Right lobe of liver (tissue), 4 donors: ENCODE data around the gene MYRFL.

Experiments
- POLR2A ChIP-seq: fragments of 450-650 bp; IDR thresholded peaks from one replicate; pipeline ENCODE4 v1.6.1; 2017; ENCODE audit warnings: antibody characterized with exemption, mild to moderate bottlenecking
- TF ChIP-seq, protein P1 (sequence below), 4 donors: fragments of 200-600 bp in 3 of 4; fragments of 450-650 bp in 1 of 4; IDR thresholded peaks; one replicate each; pipeline versions ENCODE4 v1.5.1 to v1.8.0; 2016 to 2022; ENCODE audit warnings: antibody characterized with exemption in 4 of 4, mild to moderate bottlenecking in 2 of 4
- donor health status: DM: no; HTN: no; CAD: no.
- donor health status: DM: no; HTN: no; CAD: no.
- donor health status: DM: no; HTN: yes; CAD: no.

DNA sequence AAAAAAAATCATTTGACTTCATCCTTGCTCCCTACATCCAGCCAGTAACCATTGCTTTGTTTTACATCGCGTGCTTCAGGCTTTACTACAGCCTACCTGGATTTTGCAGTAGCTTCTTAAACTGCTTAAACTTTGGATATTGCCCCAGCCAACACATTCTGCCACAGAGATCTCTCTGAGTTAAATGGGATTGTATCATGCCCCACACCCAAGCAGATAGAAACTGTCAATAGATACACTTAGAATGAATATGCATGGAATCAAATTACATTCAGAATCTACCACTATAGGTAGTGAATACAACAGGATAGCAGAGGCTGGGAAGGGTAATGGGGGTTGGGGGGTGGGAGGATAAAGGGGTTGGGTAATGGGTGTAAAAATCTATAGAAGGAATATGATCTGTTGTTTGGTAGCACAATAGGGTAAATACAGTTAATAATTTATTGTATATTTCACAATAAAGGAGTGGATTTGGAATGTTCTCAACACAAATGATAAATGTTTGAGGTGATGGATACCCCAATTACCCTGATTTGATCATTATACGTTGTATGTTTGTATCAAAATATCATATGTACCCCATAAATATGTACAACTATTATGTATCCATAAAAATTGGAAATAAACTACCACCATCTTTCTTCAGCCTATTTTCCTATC lies 2.7 kb upstream of the MYRFL start:
- TF ChIP-seq, protein P1, sequence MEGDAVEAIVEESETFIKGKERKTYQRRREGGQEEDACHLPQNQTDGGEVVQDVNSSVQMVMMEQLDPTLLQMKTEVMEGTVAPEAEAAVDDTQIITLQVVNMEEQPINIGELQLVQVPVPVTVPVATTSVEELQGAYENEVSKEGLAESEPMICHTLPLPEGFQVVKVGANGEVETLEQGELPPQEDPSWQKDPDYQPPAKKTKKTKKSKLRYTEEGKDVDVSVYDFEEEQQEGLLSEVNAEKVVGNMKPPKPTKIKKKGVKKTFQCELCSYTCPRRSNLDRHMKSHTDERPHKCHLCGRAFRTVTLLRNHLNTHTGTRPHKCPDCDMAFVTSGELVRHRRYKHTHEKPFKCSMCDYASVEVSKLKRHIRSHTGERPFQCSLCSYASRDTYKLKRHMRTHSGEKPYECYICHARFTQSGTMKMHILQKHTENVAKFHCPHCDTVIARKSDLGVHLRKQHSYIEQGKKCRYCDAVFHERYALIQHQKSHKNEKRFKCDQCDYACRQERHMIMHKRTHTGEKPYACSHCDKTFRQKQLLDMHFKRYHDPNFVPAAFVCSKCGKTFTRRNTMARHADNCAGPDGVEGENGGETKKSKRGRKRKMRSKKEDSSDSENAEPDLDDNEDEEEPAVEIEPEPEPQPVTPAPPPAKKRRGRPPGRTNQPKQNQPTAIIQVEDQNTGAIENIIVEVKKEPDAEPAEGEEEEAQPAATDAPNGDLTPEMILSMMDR (IDR thresholded peaks at IDR 0.05) = no peak
- TF ChIP-seq POLR2A = no peak
